ENCODE measurements around the gene AFG3L2.

GRCh38 chr18:12329125-12329698 is 47.8 kb downstream of the AFG3L2 start:
- TF ChIP-seq CTCF (IDR thresholded peaks at IDR 0.05 in 8 of 11, conservative IDR thresholded peaks at IDR 0.05 in 3 of 11) (no peak), POLR2A (IDR thresholded peaks at IDR 0.05) (no peak)

Data from spleen (tissue), 7 donors.